Measurements from ENCODE around the gene PLEKHA8.

GRCh38 chr7:30162622-30163124 is 134.5 kb downstream of the PLEKHA8 start:
- no peak for TF ChIP-seq CTCF (IDR thresholded peaks at IDR 0.05)
- TF ChIP-seq POLR2A (IDR thresholded peaks at IDR 0.05) = no peak

Measured in suprapubic skin (tissue), 3 donors.